Activated naive CD8-positive, alpha-beta T cell treated with anti-CD3 and anti-CD28 coated beads, Interleukin-2, amount 10 ng/mL, durations not matched to agents 7 days and 5 days (primary cell): ENCODE results near the gene ARHGAP26. TPM values are rescaled to one million over a fixed set of nuclear protein-coding genes. Genes with fewer than 3 reads are reported as not detected.

Source experiments
- ATAC-seq: fragments of 150-1000 bp; cut with Tn5 transposase; one replicate; pipeline ENCODE4 v1.10.0; 2021; ENCODE audit warnings: low read depth, moderate library complexity
- POLR2A ChIA-PET: fragments of 350-600 bp; sonication (Branson Sonifier 250); formaldehyde crosslinking; loops from one replicate; lab custom pipeline; 2021; ENCODE audit warnings: antibody characterized with exemption; lab: Charles Lee
- DNase-seq: peaks from one replicate; pipeline ENCODE4 v3.0.0; 2021
- H3K27ac Mint-ChIP-seq: one replicate; pipeline ENCODE4 v1.8.0; 2022; ENCODE audit warnings: mild to moderate bottlenecking, mixed read lengths
- H3K27me3 Mint-ChIP-seq: one replicate; pipeline ENCODE4 v1.8.0; 2022; ENCODE audit warnings: mild to moderate bottlenecking, moderate library complexity, mixed read lengths
- H3K36me3 Mint-ChIP-seq: one replicate; pipeline ENCODE4 v1.8.0; 2021; ENCODE audit warnings: mild to moderate bottlenecking, mixed read lengths
- H3K4me1 Mint-ChIP-seq: one replicate; pipeline ENCODE4 v1.8.0; 2021; ENCODE audit warnings: mixed read lengths
- H3K4me3 Mint-ChIP-seq: one replicate; pipeline ENCODE4 v1.8.0; 2022; ENCODE audit warnings: mild to moderate bottlenecking, moderate library complexity, mixed read lengths
- H3K9me3 Mint-ChIP-seq: one replicate; pipeline ENCODE4 v1.8.0; 2021; ENCODE audit warnings: mixed read lengths
- total RNA-seq, 2 experiments: library from RNA; stranded (reverse); gene quantifications; one replicate each; pipeline ENCODE4 v1.2.3, GENCODE V29; 2021

Gene ARHGAP26
- total RNA-seq, 2 experiments from 2014 or later: 30.6 to 32.0 TPM

DNA sequence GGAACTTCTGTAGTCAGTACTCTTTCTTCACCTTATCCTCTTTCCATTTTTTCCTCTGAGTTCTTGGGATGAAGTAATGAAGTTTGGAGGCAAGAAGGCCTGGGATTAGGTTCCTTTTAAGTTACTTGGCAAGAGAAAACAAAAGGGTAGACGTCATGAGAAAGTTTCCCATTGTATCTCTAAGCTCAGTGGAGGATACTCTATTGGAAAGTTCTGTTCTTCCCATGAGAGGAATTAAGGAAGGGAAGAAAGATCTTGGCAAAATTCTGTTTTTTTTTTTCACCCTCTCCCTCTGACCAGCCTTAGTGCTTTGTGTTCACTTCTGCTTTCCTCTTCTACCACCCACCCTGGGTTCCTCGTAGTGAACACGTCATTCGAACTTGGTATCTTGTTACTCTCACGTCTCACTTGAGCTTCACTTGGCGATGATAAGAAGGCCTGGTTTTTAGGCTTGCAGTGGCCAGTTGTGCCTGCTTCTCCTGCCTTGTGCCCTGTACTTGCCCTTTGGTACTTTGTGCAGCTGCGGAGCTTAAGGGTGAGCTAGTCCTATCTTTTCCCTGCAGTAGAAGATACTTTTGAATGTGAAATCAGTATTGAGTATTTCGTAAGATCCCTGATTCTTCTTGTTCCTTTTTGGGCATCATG is 67.0 kb downstream of the ARHGAP26 start:
- peaks cover 2% of the 10 kb centered on the region for H3K9me3 Mint-ChIP-seq
- H3K4me3 Mint-ChIP-seq: no peak overlapping the region
- H3K4me1 Mint-ChIP-seq: peaks cover 10% of the 10 kb centered on the region
- ATAC-seq: no peak
- no peak overlapping the region for H3K27ac Mint-ChIP-seq
- H3K36me3 Mint-ChIP-seq: peaks cover 6% of the 10 kb centered on the region
- no peak for DNase-seq
- H3K27me3 Mint-ChIP-seq: no peaks in the 10 kb centered on the region
- POLR2A ChIA-PET: interaction anchor here (0.7 kb wide), 1 partner anchor 32 kb away, joined by 4 read pairs; no protein-coding TSS in a partner anchor

DNA sequence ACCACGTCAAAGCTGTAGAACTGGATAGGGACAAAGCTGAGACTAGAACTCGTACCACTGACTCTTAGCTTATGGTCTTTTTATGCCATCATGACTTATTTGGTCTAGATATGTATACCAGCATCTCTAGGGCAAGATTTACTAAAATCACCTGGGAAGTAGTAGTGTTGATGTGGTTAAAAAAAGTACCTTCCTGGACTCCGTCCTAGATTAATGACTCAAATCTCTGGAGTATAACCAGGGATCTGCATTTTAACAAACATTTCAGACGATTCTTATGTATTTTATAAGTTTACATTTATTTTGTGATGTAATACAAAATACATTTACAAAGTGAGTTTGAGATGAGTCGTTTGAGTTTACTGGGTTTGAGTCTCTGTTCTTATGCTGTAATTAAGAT is 68.7 kb downstream of the ARHGAP26 start:
- Mint-ChIP-seq H3K27ac (no peak overlapping the region), H3K4me3 (no peak overlapping the region), H3K9me3 (peaks cover 2% of the 10 kb centered on the region), H3K36me3 (peaks cover 4% of the 10 kb centered on the region), H3K27me3 (no peaks in the 10 kb centered on the region), H3K4me1 (peaks cover 12% of the 10 kb centered on the region)
- no peak for DNase-seq
- ATAC-seq: no peak
- POLR2A ChIA-PET: interaction anchor here (1.0 kb wide), 1 partner anchor 12 kb away, joined by 3 read pairs; no protein-coding TSS in a partner anchor

DNA sequence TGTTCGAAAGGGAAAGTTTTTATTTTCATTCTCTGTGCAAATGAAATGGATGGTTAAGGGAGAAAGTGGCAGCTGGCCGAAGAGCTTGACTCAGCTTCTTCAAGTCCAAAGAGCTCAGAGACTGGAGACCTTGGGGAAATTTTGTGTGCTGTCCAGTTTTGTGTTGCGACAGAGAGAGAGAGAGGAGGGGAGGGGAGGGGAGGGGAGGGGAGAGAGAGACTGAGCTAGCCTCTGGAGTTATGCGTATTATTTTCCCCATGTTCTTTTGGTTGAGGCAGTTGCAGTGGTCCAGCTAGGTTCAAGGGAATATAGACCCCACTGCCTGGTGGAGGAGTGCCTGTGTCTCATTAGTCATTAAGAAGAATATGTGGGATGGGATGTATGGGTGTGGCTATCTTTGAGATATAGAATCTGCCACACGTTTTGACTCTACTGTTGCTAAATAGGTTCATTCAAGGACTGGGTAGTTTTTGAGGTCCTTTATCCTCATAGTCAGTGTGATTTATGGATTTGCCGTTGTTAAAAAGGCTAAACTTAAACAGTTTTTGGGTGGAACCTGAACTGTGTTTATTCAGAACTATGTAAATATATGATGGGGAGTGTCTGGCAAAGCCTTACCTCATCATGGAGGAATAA is 69.7 kb downstream of the ARHGAP26 start:
- peaks cover 2% of the 10 kb centered on the region for H3K36me3 Mint-ChIP-seq
- POLR2A ChIA-PET: interaction anchor here (1.0 kb wide), 1 partner anchor 13 kb away, joined by 3 read pairs; no protein-coding TSS in a partner anchor
- H3K4me3 Mint-ChIP-seq: no peak overlapping the region
- peaks cover 2% of the 10 kb centered on the region for H3K9me3 Mint-ChIP-seq
- H3K4me1 Mint-ChIP-seq: peaks cover 13% of the 10 kb centered on the region
- no peaks in the 10 kb centered on the region for H3K27me3 Mint-ChIP-seq
- DNase-seq (no peak), ATAC-seq (no peak)
- no peak overlapping the region for H3K27ac Mint-ChIP-seq

DNA sequence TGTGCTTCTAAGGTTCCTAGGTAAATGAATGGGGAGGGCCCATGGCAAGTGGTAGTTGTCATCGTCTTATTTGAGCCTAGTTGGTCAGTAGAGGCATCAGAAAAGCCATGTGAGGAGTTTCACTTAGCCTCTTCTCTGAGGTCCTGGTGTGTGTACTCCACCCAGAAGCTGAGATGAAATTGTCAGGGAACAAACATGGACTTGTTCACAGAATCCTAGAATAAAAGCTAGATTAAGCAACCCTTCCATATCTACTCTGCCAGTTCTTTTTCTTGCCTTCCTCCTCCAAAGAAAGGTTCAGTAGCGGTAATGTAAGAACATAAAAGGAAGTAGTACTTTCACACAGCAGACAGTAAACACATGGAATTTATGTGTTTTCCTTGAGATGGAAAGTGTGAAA is 70.4 kb downstream of the ARHGAP26 start:
- no peaks in the 10 kb centered on the region for H3K27me3 Mint-ChIP-seq
- H3K4me3 Mint-ChIP-seq: no peak overlapping the region
- no peaks in the 10 kb centered on the region for H3K36me3 Mint-ChIP-seq
- ATAC-seq (no peak), DNase-seq (no peak)
- no peak overlapping the region for H3K27ac Mint-ChIP-seq
- peaks cover 16% of the 10 kb centered on the region for H3K4me1 Mint-ChIP-seq
- H3K9me3 Mint-ChIP-seq: no peaks in the 10 kb centered on the region
- POLR2A ChIA-PET: no interaction called here

DNA sequence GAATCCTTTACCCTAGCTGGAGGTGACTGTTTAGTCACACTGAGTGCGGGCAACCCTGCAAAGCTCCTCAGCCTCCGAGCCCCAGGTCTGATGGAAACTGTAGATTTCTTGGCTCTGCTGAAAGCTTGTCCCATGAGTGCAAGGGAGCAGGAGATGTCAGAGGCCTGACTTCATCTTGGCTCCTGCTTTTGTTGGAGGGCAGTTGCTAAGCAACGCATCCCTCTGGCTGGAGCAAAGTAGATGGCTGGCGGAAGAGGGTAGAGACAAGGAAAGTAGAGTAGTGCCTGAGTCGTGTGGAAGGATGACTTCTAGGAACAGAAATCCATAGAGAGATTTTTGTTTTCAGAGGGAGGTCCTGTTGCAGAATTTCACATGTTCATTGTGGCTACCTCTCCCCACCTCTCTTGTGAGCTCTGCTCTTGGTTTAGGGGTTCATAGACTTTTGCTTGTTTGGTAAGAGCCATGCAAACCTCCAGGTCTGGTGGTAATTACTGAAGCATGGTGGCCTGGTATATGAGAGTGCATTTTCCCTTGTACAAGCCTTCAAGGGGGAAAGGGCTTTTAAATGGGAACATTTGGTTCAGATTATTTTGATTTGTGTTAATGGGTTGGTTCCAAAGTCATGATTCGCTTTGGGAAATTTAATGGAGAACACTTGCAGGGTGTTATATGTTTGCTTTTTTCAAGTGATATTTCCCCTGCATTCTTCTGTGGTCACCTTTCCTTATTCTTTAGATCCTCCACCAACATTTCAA is 71.5 kb downstream of the ARHGAP26 start:
- POLR2A ChIA-PET: no interaction called here
- DNase-seq (no peak), ATAC-seq (no peak)
- Mint-ChIP-seq H3K27ac (no peak overlapping the region), H3K36me3 (no peaks in the 10 kb centered on the region), H3K4me3 (no peak overlapping the region), H3K4me1 (peaks cover 21% of the 10 kb centered on the region), H3K27me3 (no peaks in the 10 kb centered on the region), H3K9me3 (no peaks in the 10 kb centered on the region)

DNA sequence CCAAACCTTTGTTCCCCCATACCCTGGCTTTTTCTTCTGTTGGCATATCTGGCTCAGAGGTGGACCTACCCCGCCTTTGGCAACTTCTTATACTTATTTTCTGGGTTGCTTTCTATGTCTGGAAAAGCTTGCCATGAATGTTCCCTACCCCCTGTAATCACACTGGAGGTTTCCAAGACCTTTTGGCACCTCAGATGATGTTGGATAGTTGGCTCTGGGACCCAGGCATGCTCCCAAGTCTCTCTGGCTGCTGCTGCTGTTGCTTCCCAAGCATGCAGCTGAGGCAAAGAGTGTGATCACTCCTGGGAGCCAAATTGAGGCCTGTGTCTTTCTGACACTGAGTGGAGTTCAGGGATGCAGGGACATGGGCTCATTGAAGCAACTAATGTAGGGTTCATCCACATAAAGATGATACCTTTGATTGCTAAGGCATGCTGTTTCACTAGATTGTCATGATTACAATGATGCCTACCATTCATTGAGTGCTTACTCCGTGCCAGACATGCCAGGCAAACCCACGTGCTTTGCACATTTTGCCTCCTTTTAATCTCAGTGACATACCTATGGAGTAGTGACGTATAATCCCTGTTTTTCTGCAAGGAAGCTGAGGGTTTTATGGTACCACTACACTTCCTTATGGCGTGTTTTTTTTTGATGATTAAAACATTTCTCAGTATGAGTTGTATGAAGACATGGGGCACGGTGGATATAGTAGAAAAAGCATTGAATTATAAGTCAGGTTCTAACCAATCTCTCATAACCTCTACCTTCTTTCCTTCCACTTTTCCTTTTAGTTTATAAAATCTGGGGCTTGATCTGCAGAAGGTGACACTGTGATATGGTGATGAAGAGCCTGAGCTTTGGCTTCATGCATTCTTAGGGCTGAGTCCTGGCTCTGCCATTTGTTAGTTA is 73.1 kb downstream of the ARHGAP26 start:
- POLR2A ChIA-PET: no interaction called here
- ATAC-seq: no peak

DNA sequence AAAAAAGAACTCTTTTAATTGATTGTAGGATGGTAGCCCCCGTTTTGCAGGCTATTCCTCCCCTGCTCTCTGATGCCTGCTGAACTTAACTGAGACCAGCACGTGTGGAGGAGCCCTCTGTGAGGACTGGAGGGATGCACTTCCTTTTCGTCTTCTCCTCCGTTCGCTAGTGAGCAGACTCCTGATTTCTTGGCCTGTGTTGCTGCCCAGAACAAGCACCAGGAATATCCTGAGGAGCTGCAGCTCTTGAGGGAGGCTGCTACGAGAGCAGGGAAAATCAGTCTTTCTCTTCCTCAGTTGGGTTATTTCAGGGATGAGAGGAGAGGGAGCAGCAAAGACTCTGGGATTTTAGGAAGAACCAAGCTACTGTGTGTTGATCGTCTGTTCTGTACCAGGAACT is 74.7 kb downstream of the ARHGAP26 start:
- H3K4me1 Mint-ChIP-seq: peaks cover 31% of the 10 kb centered on the region
- no peaks in the 10 kb centered on the region for H3K9me3 Mint-ChIP-seq
- DNase-seq (no peak), ATAC-seq (no peak)
- peaks cover 2% of the 10 kb centered on the region for H3K36me3 Mint-ChIP-seq
- no peaks in the 10 kb centered on the region for H3K27me3 Mint-ChIP-seq
- peak overlapping the region; percentile 50 for H3K4me3 Mint-ChIP-seq
- H3K27ac Mint-ChIP-seq: peak overlapping the region; percentile 83
- POLR2A ChIA-PET: interaction anchor here (0.9 to 2.1 kb wide), 4 partner anchors 15 to 520 kb away, joined by 3 to 6 read pairs (median 4); partner anchors contain the start of gene SPRY4

More for the DNA sequence above, 73.1 kb downstream of the ARHGAP26 start:
- H3K36me3 Mint-ChIP-seq: no peaks in the 10 kb centered on the region
- no peak overlapping the region for H3K4me3 Mint-ChIP-seq
- H3K4me1 Mint-ChIP-seq: peaks cover 24% of the 10 kb centered on the region
- DNase-seq: no peak
- no peaks in the 10 kb centered on the region for H3K27me3 Mint-ChIP-seq
- no peaks in the 10 kb centered on the region for H3K9me3 Mint-ChIP-seq
- H3K27ac Mint-ChIP-seq: peak overlapping the region; percentile 0

DNA sequence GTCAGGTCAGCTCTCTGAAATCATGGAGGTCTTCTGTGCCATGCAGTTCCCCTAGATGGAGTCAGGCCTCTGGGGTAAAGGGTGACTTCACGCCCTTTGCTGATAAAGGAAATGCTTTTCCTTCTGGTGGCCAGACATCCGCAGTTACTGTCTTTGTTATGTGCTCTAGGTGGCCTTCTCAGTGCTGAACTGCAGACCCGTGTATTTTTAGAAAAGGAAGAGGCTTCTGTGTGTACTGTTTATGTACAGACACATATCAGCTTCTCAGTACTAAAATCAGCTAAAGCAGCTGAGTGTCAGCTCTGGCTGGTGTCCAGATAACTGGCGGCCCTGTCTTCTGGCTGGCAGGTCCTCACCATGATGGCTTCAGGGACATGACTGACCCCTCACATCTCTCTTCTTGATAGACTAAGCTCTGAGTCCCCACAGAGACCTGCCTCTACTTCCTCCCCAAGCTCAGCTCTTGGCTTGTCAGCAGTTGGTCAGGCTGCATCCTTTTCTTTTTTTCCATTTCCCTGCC is 75.3 kb downstream of the ARHGAP26 start:
- Mint-ChIP-seq H3K4me1 (peaks cover 33% of the 10 kb centered on the region), H3K27ac (peak overlapping the region; percentile 83), H3K36me3 (peaks cover 2% of the 10 kb centered on the region), H3K27me3 (no peaks in the 10 kb centered on the region), H3K9me3 (no peaks in the 10 kb centered on the region), H3K4me3 (peak overlapping the region; percentile 50)
- no peak for DNase-seq
- POLR2A ChIA-PET: interaction anchor here (1.4 to 2.1 kb wide), 3 partner anchors 16 to 74 kb away, joined by 3 to 5 read pairs (median 4); no protein-coding TSS in a partner anchor
- ATAC-seq: peak; percentile 88

DNA sequence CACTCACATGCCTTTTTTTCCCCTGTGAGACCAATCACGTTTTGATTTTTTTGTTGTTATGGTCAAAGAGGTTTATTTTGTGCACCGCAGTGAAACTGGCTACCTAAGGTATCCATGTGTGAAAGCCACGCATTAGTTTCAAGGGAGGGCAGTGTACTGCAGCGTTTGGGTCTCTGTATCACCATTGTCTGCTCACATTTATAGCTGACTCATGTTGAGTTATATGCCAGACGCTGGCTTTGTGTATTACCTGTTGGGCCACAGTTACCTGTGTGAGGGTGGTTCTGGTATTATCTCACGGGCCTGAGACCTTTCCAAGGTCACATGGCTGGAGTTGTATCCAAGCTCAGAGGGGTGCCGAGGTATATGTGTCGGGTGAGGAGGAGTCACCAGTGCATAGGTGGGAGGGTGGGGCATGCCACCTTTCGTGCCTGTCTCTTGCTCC is 75.8 kb downstream of the ARHGAP26 start:
- Mint-ChIP-seq H3K4me3 (peak overlapping the region; percentile 43), H3K4me1 (peaks cover 33% of the 10 kb centered on the region), H3K9me3 (no peaks in the 10 kb centered on the region), H3K36me3 (peaks cover 2% of the 10 kb centered on the region), H3K27ac (peak overlapping the region; percentile 83), H3K27me3 (no peaks in the 10 kb centered on the region)
- ATAC-seq: no peak
- no peak for DNase-seq
- POLR2A ChIA-PET: interaction anchor here (1.4 to 2.1 kb wide), 3 partner anchors 17 to 75 kb away, joined by 3 to 5 read pairs (median 4); no protein-coding TSS in a partner anchor

DNA sequence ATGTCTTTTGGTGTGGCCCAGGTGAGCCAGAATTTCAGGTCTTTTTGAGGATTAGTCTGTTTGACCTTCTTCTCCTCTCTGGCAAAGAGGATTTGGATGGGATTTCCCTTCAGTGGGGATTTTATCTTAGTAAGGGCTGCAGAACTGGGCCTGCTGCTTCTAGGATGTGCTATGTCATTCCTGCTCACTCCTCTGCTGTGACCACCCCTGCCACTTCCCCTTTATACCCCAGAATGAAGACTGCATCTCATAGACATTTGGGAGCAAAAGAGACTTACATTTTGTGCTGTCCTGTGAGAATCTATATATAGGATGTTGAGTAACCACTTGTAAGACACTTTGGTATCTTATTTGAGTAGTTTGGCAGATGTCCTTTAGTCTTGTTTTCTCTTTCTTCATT is 76.2 kb downstream of the ARHGAP26 start:
- H3K36me3 Mint-ChIP-seq: peaks cover 2% of the 10 kb centered on the region
- H3K4me1 Mint-ChIP-seq: peaks cover 33% of the 10 kb centered on the region
- POLR2A ChIA-PET: no interaction called here
- H3K9me3 Mint-ChIP-seq: no peaks in the 10 kb centered on the region
- no peaks in the 10 kb centered on the region for H3K27me3 Mint-ChIP-seq
- H3K4me3 Mint-ChIP-seq: no peak overlapping the region
- peak overlapping the region; percentile 30 for H3K27ac Mint-ChIP-seq
- DNase-seq (no peak), ATAC-seq (no peak)

DNA sequence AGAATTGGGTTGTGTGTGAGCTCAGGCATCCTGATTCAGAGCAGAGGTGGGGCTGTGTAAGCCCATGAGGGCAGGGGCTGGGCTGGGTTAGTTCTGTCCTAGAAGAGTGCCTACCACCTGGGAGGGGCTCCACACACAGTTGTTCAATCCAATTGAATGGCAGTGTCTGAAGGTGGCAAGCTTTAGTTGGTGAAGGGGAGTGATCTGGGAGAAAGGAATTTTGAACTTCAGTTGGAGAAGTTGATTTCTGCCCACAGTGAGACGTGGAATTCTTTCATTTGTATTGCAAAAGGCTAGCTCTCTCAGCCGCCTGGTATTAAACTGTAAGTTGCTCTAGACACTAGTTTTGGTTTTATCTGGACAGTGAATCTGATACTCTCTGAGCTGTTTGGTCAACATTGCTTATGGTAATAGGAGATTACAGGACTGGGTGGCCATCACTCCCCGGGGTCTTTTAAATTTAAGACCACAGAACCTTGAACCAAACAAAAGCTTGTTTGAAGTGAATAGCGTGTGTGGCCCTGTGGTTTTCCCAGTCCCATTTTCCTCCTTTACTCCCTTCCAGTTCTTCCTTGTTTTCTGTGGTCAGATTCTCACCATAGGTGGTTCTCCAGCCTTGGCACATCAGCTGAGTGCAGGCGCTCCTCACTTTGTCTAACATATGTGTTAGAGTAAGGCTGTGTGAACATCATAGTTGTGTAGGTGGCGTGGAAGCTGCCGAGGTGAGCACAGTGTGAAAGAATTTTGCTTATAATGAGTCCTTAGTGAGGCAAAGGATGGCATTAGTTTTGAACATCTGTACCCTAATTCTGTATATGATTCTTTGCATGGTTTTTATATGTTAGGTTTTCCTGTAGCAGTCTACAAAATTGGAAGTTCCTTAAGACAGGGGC is 78.0 kb downstream of the ARHGAP26 start:
- DNase-seq (no peak), ATAC-seq (no peak)
- Mint-ChIP-seq H3K36me3 (peaks cover 2% of the 10 kb centered on the region), H3K9me3 (no peaks in the 10 kb centered on the region), H3K27me3 (no peaks in the 10 kb centered on the region), H3K4me1 (peaks cover 33% of the 10 kb centered on the region), H3K4me3 (no peak overlapping the region), H3K27ac (no peak overlapping the region)
- POLR2A ChIA-PET: no interaction called here
